PC-9 (cell line): ENCODE results near the gene CADPS2. TPM values are rescaled to one million over a fixed set of nuclear protein-coding genes. Genes with fewer than 3 reads are reported as not detected.

Experiments used
- BruUV-seq: library from RNA; stranded (reverse); fragments of 400-500 nt; replicated peaks from 2 replicates; lab custom pipeline; 2021; lab: Mats Ljungman, UMichigan
- CTCF ChIA-PET: fragments of 300-600 bp; sonication (Branson Sonifier 250); formaldehyde crosslinking; loops from one replicate; lab custom pipeline; 2022; ENCODE audit warnings: antibody characterized with exemption; lab: Charles Lee
- POLR2A ChIA-PET: fragments of 300-600 bp; sonication (Branson Sonifier 250); formaldehyde crosslinking; loops from one replicate; lab custom pipeline; 2022; ENCODE audit warnings: antibody characterized with exemption; ENCODE audit not compliant: unreplicated experiment; lab: Charles Lee
- DNase-seq, 2 experiments: peaks; one replicate each; pipeline versions ENCODE4 v3.0.0 to v3.0.0-alpha.2; 2015 to 2022; ENCODE audit warnings: mixed read lengths in 1 of 2
- H2AFZ ChIP-seq: fragments of 200-600 bp; sonication (generic); 2 replicates; pipeline ENCODE4 v1.8.1; 2017; ENCODE audit warnings: antibody characterized with exemption
- H3F3A ChIP-seq: fragments of 200-600 bp; sonication (generic); 2 replicates; pipeline ENCODE4 v1.8.1; 2017; ENCODE audit warnings: antibody characterized with exemption, mild to moderate bottlenecking, low read depth; ENCODE audit not compliant: insufficient read depth
- H3K27ac ChIP-seq: fragments of 200-600 bp; sonication (generic); 2 replicates; pipeline ENCODE4 v1.6.1; 2016; ENCODE audit warnings: mixed run types
- H3K27me3 ChIP-seq: fragments of 200-600 bp; sonication (generic); 2 replicates; pipeline ENCODE4 v1.6.1; 2016; ENCODE audit warnings: low read depth, mixed run types; ENCODE audit not compliant: insufficient read depth
- H3K36me3 ChIP-seq: fragments of 200-600 bp; sonication (generic); 2 replicates; pipeline ENCODE4 v1.6.1; 2016; ENCODE audit warnings: low read depth, mixed run types
- H3K4me1 ChIP-seq: fragments of 200-600 bp; sonication (generic); replicated peaks from 2 replicates; pipeline ENCODE4 v1.6.1; 2016; ENCODE audit warnings: mixed run types; ENCODE audit not compliant: insufficient read depth
- H3K4me2 ChIP-seq: fragments of 200-600 bp; sonication (generic); 2 replicates; pipeline ENCODE4 v1.6.1; 2017; ENCODE audit warnings: mixed run types
- H3K4me3 ChIP-seq: fragments of 200-600 bp; sonication (generic); 2 replicates; pipeline ENCODE4 v1.6.1; 2016; ENCODE audit warnings: mixed run types
- H3K79me2 ChIP-seq: fragments of 200-600 bp; sonication (generic); 2 replicates; pipeline ENCODE4 v1.6.1; 2017; ENCODE audit warnings: low read depth, mixed run types
- H3K9me2 ChIP-seq: fragments of 200-600 bp; sonication (generic); 2 replicates; pipeline ENCODE4 v1.8.1; 2017; ENCODE audit warnings: mild to moderate bottlenecking; ENCODE audit not compliant: insufficient read depth
- H3K9me3 ChIP-seq: fragments of 200-600 bp; sonication (generic); 2 replicates; pipeline ENCODE4 v1.8.1; 2016; ENCODE audit warnings: low read depth; ENCODE audit not compliant: insufficient read depth
- H4K20me1 ChIP-seq: fragments of 200-600 bp; sonication (generic); 2 replicates; pipeline ENCODE4 v1.8.1; 2017; ENCODE audit not compliant: insufficient read depth
- EZH2 ChIP-seq: fragments of 200-600 bp; sonication (generic); IDR thresholded peaks from 2 replicates; pipeline ENCODE4 v1.8.0; 2017; ENCODE audit warnings: antibody characterized with exemption, low read depth
- intact Hi-C: fragments of 100-400 bp; cut with micrococcal nuclease; formaldehyde crosslinking; loops from one replicate; pipeline ENCODE4 v1.10.0; 2022; ENCODE audit not compliant: unreplicated experiment
- total RNA-seq: library from RNA; stranded (reverse); gene quantifications from 2 replicates; pipeline ENCODE4 v1.2.3, GENCODE V29; 2021
- TF ChIP-seq, protein P1 (sequence below): fragments of 200-600 bp; sonication (generic); conservative IDR thresholded peaks from 2 replicates; pipeline ENCODE4 v1.6.1; 2017; ENCODE audit warnings: mixed run types, antibody characterized with exemption, mild to moderate bottlenecking, moderate library complexity

CADPS2 gene
- total RNA-seq, 1 experiment from 2014 or later = 11.9 TPM

DNA sequence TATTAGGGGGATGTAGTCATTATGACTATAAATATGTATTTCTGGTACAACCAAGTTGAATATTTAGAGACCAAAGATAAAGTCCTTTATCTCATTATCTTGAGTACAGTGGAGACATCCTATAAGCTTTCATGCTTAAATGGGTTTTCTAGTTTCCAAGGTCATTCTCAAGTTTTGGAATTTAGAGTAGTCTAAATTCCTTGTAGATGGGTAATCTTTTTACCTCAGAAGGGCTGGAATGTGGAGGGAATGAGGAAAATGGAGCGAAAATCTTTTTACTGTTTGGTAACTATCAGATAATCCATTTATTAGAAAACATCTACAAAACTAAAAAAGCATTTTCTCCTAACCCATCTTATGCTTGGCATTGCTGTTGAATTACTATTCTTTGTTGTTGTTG lies 368.7 kb downstream of the CADPS2 start:
- H3K9me3 ChIP-seq = no peaks in the 10 kb centered on the region; the same call in 1 of the 2 replicates
- no peak for DNase-seq
- no peak for TF ChIP-seq EZH2
- TF ChIP-seq, protein P1, sequence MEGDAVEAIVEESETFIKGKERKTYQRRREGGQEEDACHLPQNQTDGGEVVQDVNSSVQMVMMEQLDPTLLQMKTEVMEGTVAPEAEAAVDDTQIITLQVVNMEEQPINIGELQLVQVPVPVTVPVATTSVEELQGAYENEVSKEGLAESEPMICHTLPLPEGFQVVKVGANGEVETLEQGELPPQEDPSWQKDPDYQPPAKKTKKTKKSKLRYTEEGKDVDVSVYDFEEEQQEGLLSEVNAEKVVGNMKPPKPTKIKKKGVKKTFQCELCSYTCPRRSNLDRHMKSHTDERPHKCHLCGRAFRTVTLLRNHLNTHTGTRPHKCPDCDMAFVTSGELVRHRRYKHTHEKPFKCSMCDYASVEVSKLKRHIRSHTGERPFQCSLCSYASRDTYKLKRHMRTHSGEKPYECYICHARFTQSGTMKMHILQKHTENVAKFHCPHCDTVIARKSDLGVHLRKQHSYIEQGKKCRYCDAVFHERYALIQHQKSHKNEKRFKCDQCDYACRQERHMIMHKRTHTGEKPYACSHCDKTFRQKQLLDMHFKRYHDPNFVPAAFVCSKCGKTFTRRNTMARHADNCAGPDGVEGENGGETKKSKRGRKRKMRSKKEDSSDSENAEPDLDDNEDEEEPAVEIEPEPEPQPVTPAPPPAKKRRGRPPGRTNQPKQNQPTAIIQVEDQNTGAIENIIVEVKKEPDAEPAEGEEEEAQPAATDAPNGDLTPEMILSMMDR = no peak

DNA sequence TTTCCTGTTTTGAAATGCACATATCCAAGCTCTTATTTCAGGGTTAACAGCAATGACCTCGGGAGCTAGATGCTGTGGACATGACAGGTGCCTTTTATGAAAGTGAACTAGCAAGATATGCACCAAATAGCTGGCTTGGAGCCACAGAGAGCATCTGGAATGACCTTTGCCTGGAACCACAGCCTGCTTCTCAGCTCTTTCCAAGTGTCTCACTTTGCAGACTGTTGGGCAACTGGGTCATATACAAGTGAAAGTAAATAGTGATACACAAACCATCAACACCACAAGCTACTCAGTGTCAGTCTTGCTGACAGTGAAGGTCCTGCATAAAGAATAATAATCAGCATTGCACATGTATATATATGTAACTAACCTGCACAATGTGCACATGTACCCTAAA lies 370.9 kb downstream of the CADPS2 start:
- intact Hi-C loops = no loop called here
- CTCF ChIA-PET = no interaction called here

More for the DNA sequence above, 368.7 kb downstream of the CADPS2 start:
- Histone ChIP-seq H3F3A (0 out of 2 replicates have a peak, but pooled peaks cover 4% of the 10 kb centered on the region), H3K36me3 (no peaks in the 10 kb centered on the region), H3K4me1 (no peaks in the 10 kb centered on the region), H3K9me2 (0 out of 2 replicates have a peak, but pooled peaks cover 7% of the 10 kb centered on the region), H2AFZ (no peak overlapping the region), H3K27ac (no peak overlapping the region), H3K4me2 (no peak overlapping the region), H3K79me2 (no peaks in the 10 kb centered on the region), H4K20me1 (no peaks in the 10 kb centered on the region), H3K4me3 (no peak overlapping the region), H3K27me3 (no peaks in the 10 kb centered on the region)
- CTCF ChIA-PET = interaction anchor here (0.6 kb wide), 1 partner anchor 10 kb away, joined by 12 read pairs; no protein-coding TSS in a partner anchor
- POLR2A ChIA-PET = no interaction called here
- BruUV-seq = no TSS peak
- intact Hi-C loops = no loop called here

DNA sequence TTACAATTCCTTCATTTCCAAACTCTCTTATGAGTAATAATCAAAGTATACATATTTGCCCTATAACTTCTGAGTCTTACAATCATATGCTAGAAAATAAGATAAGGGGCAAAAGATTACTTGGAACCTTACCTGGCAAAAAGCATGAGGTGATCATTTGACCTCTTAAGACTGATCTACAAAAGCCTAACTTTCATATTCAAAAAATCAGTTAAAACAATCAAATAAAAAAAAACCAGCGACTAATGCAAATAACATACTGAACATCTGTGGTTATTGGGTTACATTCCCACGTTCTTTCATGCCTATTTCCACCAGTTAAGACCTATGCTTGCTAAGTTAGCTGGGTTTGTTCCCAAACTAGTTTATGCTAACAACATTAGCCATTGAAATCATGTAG lies 375.0 kb downstream of the CADPS2 start:
- no TSS peak for BruUV-seq
- 0 out of 2 replicates have a peak, but pooled peaks cover 4% of the 10 kb centered on the region for H3F3A ChIP-seq
- no peaks in the 10 kb centered on the region for H3K9me2 ChIP-seq
- no peaks in the 10 kb centered on the region for H3K79me2 ChIP-seq
- intact Hi-C loops = no loop called here
- H3K9me3 ChIP-seq = no peaks in the 10 kb centered on the region
- DNase-seq = no peak
- H3K4me3 ChIP-seq = no peak overlapping the region
- no peaks in the 10 kb centered on the region for H3K4me1 ChIP-seq
- CTCF ChIA-PET = no interaction called here
- TF ChIP-seq EZH2 = no peak
- no peak overlapping the region for H2AFZ ChIP-seq
- H3K27ac ChIP-seq = no peak overlapping the region
- no peaks in the 10 kb centered on the region for H3K27me3 ChIP-seq
- H4K20me1 ChIP-seq = no peaks in the 10 kb centered on the region
- no peaks in the 10 kb centered on the region for H3K36me3 ChIP-seq
- H3K4me2 ChIP-seq = no peak overlapping the region
- POLR2A ChIA-PET = no interaction called here

More for the DNA sequence above, 370.9 kb downstream of the CADPS2 start:
- Histone ChIP-seq H3K4me3 (no peak overlapping the region), H3K79me2 (no peaks in the 10 kb centered on the region), H3K27me3 (no peaks in the 10 kb centered on the region), H2AFZ (no peak overlapping the region), H4K20me1 (no peaks in the 10 kb centered on the region), H3K27ac (no peak overlapping the region), H3K4me1 (no peaks in the 10 kb centered on the region), H3K36me3 (no peaks in the 10 kb centered on the region), H3K4me2 (no peak overlapping the region), H3F3A (0 out of 2 replicates have a peak, but pooled peaks cover 4% of the 10 kb centered on the region), H3K9me3 (no peaks in the 10 kb centered on the region), H3K9me2 (0 out of 2 replicates have a peak, but pooled peaks cover 2% of the 10 kb centered on the region)
- POLR2A ChIA-PET = no interaction called here
- no peak for TF ChIP-seq EZH2
- TF ChIP-seq, protein P1 = no peak
- DNase-seq = peak; percentile 24 to 38
- BruUV-seq = no TSS peak
